H9 (cell line): ENCODE measurements around the gene GOLT1A. TPM values are rescaled to one million over a fixed set of nuclear protein-coding genes. Genes with fewer than 3 reads are reported as not detected.

ENCODE experiments used
- DNase-seq: peaks from one replicate; pipeline ENCODE4 v3.0.0-alpha.2; 2017
- H2AFZ ChIP-seq: one replicate; pipeline ENCODE4 v1.6.1; 2013; ENCODE audit warnings: mild to moderate bottlenecking, low read length, control low read depth, moderate library complexity
- H2AK5ac ChIP-seq: 2 replicates; pipeline ENCODE4 v1.6.1; 2013; ENCODE audit warnings: low read length, control low read depth, mixed read lengths; ENCODE audit not compliant: insufficient read length
- H2BK120ac ChIP-seq: one replicate; pipeline ENCODE4 v1.6.1; 2013; ENCODE audit warnings: low read depth, mild to moderate bottlenecking, low read length, control low read depth, inconsistent platforms; ENCODE audit not compliant: poor library complexity, severe bottlenecking
- H2BK12ac ChIP-seq: 2 replicates; pipeline ENCODE4 v1.6.1; 2013; ENCODE audit warnings: low read length, control low read depth, mixed read lengths, low read depth; ENCODE audit not compliant: insufficient read length
- H2BK15ac ChIP-seq: 2 replicates; pipeline ENCODE4 v1.6.1; 2013; ENCODE audit warnings: low read depth, low read length, control low read depth
- H2BK20ac ChIP-seq: one replicate; pipeline ENCODE4 v1.6.1; 2013; ENCODE audit warnings: low read depth, mild to moderate bottlenecking, low read length, control low read depth, inconsistent platforms; ENCODE audit not compliant: poor library complexity, severe bottlenecking
- H2BK5ac ChIP-seq: 2 replicates; pipeline ENCODE4 v1.6.1; 2013; ENCODE audit warnings: low read length, control low read depth, mixed read lengths; ENCODE audit not compliant: insufficient read length
- H3K14ac ChIP-seq: 2 replicates; pipeline ENCODE4 v1.6.1; 2013; ENCODE audit warnings: low read length, control low read depth; ENCODE audit not compliant: insufficient read depth
- H3K18ac ChIP-seq: 2 replicates; pipeline ENCODE4 v1.6.1; 2013; ENCODE audit warnings: low read depth, mild to moderate bottlenecking, mixed read lengths, low read length, control low read depth; ENCODE audit not compliant: insufficient read length
- H3K23ac ChIP-seq: 2 replicates; pipeline ENCODE4 v1.6.1; 2013; ENCODE audit warnings: low read length, control low read depth, mixed read lengths, low read depth; ENCODE audit not compliant: insufficient read length
- H3K23me2 ChIP-seq: 2 replicates; pipeline ENCODE4 v1.6.1; 2013; ENCODE audit warnings: low read depth, mild to moderate bottlenecking, mixed read lengths, low read length, control low read depth; ENCODE audit not compliant: insufficient read length, poor library complexity, severe bottlenecking
- H3K27ac ChIP-seq: 2 replicates; pipeline ENCODE4 v1.5.1; 2013; ENCODE audit warnings: low read length, control low read depth, mixed read lengths, low read depth; ENCODE audit not compliant: insufficient read length
- H3K27me3 ChIP-seq: 2 replicates; pipeline ENCODE4 v1.6.1; 2013; ENCODE audit warnings: low read length, control low read depth, inconsistent platforms; ENCODE audit not compliant: insufficient read depth
- H3K4ac ChIP-seq: 2 replicates; pipeline ENCODE4 v1.6.1; 2013; ENCODE audit warnings: low read depth, mild to moderate bottlenecking, control low read depth, inconsistent platforms, low read length, moderate library complexity
- H3K4me1 ChIP-seq: 2 replicates; pipeline ENCODE4 v1.6.1; 2013; ENCODE audit warnings: low read length, control low read depth, inconsistent platforms; ENCODE audit not compliant: insufficient read depth
- H3K4me2 ChIP-seq: 2 replicates; pipeline ENCODE4 v1.6.1; 2013; ENCODE audit warnings: low read length, control low read depth, mixed read lengths; ENCODE audit not compliant: insufficient read length, insufficient read depth
- H3K56ac ChIP-seq: 2 replicates; pipeline ENCODE4 v1.6.1; 2013; ENCODE audit warnings: low read depth, mild to moderate bottlenecking, mixed read lengths, low read length, control low read depth; ENCODE audit not compliant: insufficient read length
- H3K79me1 ChIP-seq: 2 replicates; pipeline ENCODE4 v1.6.1; 2013; ENCODE audit warnings: low read depth, mild to moderate bottlenecking, moderate library complexity, low read length, control low read depth, inconsistent platforms; ENCODE audit not compliant: insufficient read depth, poor library complexity, severe bottlenecking
- H3K79me2 ChIP-seq: 2 replicates; pipeline ENCODE4 v1.6.1; 2013; ENCODE audit warnings: low read length, control low read depth, inconsistent platforms; ENCODE audit not compliant: insufficient read depth
- H3K9ac ChIP-seq: 2 replicates; pipeline ENCODE4 v1.6.1; 2013; ENCODE audit warnings: low read length, control low read depth, mixed read lengths; ENCODE audit not compliant: insufficient read length; ENCODE audit errors: extremely low read depth
- H3K9me3 ChIP-seq: one replicate; pipeline ENCODE4 v1.6.1; 2013; ENCODE audit warnings: low read depth, low read length, inconsistent platforms; ENCODE audit not compliant: control insufficient read depth
- H3T11ph ChIP-seq: one replicate; pipeline ENCODE4 v1.6.1; 2013; ENCODE audit warnings: mild to moderate bottlenecking, low read length, control low read depth, inconsistent platforms
- H4K20me1 ChIP-seq: one replicate; pipeline ENCODE4 v1.6.1; 2013; ENCODE audit not compliant: control insufficient read depth, insufficient read length, insufficient read depth
- H4K5ac ChIP-seq: 2 replicates; pipeline ENCODE4 v1.6.1; 2013; ENCODE audit warnings: low read depth, mild to moderate bottlenecking, mixed read lengths, low read length, control low read depth; ENCODE audit not compliant: insufficient read length
- H4K8ac ChIP-seq: replicated peaks from 2 replicates; pipeline ENCODE4 v1.6.1; 2013; ENCODE audit warnings: low read length, control low read depth, mixed read lengths, low read depth; ENCODE audit not compliant: insufficient read length
- H4K91ac ChIP-seq: 2 replicates; pipeline ENCODE4 v1.6.1; 2013; ENCODE audit warnings: low read depth, mild to moderate bottlenecking, moderate library complexity, mixed read lengths, low read length, control low read depth; ENCODE audit not compliant: insufficient read length
- H3K27ac Mint-ChIP-seq, 3 experiments: 2 replicates in 2 of 3; 3 replicates in 1 of 3; pipeline ENCODE4 v1.8.0; 2020 to 2021; ENCODE audit warnings: mixed read lengths in 3 of 3, mild to moderate bottlenecking in 1 of 3, moderate library complexity in 1 of 3
- H3K27me3 Mint-ChIP-seq: 2 replicates; pipeline ENCODE4 v1.8.0; 2021; ENCODE audit warnings: low read depth, mild to moderate bottlenecking, moderate library complexity, mixed read lengths
- H3K36me3 Mint-ChIP-seq, 3 experiments: 2 replicates in 2 of 3; 3 replicates in 1 of 3; pipeline ENCODE4 v1.8.0; 2020 to 2021; ENCODE audit warnings: low read depth in 3 of 3, mixed read lengths in 3 of 3; ENCODE audit not compliant: insufficient read depth in 1 of 3
- H3K4me1 Mint-ChIP-seq, 2 experiments: 2 replicates each; pipeline ENCODE4 v1.8.0; 2020; ENCODE audit warnings: mixed read lengths in 2 of 2
- H3K4me3 Mint-ChIP-seq, 2 experiments: 2 replicates in 1 of 2; 3 replicates in 1 of 2; pipeline ENCODE4 v1.8.0; 2020 to 2021; ENCODE audit warnings: mild to moderate bottlenecking in 2 of 2, mixed read lengths in 2 of 2, moderate library complexity in 1 of 2
- H3K9me3 Mint-ChIP-seq, 2 experiments: 2 replicates in 1 of 2; 3 replicates in 1 of 2; pipeline ENCODE4 v1.8.0; 2020; ENCODE audit warnings: mild to moderate bottlenecking in 2 of 2, mixed read lengths in 2 of 2, moderate library complexity in 1 of 2
- WGBS: extraction: QIAGEN DNeasy Blood & Tissue Kit; methylation state at CpG from one replicate; pipeline ENCODE4 v1.1.7; 2013; ENCODE audit warnings: missing lambda C conversion rate, low lambda C conversion rate, mixed read lengths; ENCODE audit not compliant: insufficient read length; ENCODE audit errors: extremely low coverage; 5-methylcytosine and 5-hydroxymethylcytosine counted together
- total RNA-seq: library from RNA; stranded (reverse); gene quantifications from 2 replicates; pipeline ENCODE4 v1.2.1, GENCODE V29; 2021
- TF ChIP-seq, protein P1 (sequence below): fragments of 200-600 bp; sonication (generic); conservative IDR thresholded peaks from 3 replicates; pipeline ENCODE4 v1.8.0; 2021; ENCODE audit warnings: antibody characterized with exemption, mild to moderate bottlenecking

GOLT1A gene
- total RNA-seq, 1 experiment from 2014 or later = 4.2 TPM

DNA sequence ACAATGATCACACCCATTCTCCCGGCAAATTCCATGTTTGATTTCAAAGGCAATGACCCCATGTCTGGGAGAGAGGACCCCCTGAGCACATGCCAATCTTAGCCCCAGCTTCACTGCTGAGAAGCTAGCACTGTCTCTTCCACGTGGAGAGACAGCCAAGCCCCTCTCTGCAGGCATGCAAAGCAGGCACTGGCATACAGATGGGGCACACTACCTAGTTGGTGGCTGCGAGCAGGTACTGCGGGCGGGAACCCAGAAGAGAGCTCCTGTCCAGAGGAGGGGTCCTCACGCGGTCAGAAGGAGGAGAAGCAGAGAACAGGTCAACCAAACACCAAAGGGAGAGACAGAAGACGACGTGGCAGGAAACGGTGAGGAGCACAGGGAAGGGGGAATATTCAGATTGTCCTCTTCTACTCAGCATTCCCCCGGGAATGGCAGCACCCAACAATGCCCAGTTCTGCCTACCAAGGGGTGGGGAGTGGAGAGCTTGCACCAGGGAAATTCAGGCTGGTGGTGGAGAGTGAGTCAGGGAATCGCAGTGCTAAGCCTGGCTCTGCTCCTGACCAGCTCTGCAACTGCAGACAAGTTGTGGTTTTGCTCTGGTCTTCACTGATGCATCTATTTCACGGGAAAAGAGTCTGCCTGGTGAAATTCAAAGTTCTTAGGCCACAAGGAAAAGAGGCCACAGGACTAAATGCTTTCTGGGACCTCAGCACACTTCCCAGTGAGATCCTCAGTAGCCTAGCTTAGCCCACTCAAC, 48.1 kb upstream of the GOLT1A start:
- Histone ChIP-seq H3K9ac (no peak overlapping the region), H3K79me2 (no peaks in the 10 kb centered on the region), H2BK15ac (no peak overlapping the region), H3K79me1 (no peaks in the 10 kb centered on the region), H2AK5ac (no peak overlapping the region), H4K91ac (no peak overlapping the region), H2BK12ac (no peak overlapping the region), H3K4me2 (no peak overlapping the region), H2BK120ac (no peak overlapping the region), H2AFZ (no peak overlapping the region), H3K9me3 (no peaks in the 10 kb centered on the region), H2BK20ac (no peak overlapping the region), H3K4ac (no peak overlapping the region), H3K18ac (no peak overlapping the region), H3T11ph (no peak overlapping the region), H4K5ac (no peak overlapping the region), H3K27me3 (no peaks in the 10 kb centered on the region), H4K20me1 (no peaks in the 10 kb centered on the region), H4K8ac (no peak overlapping the region), H3K23me2 (no peaks in the 10 kb centered on the region), H3K14ac (no peak overlapping the region; the same call in 1 of the 2 replicates), H3K56ac (no peak overlapping the region), H3K27ac (no peak overlapping the region), H3K23ac (no peak overlapping the region), H3K4me1 (no peaks in the 10 kb centered on the region), H2BK5ac (no peak overlapping the region)
- Mint-ChIP-seq H3K4me3 (no peak overlapping the region), H3K27ac (no peak overlapping the region; a peak in 1 of 7 replicates), H3K27me3 (peaks cover 3% of the 10 kb centered on the region), H3K9me3 (no peaks in the 10 kb centered on the region), H3K36me3 (peaks cover 0 to 6% (median 0%) of the 10 kb centered on the region in 3 experiments; a peak in 3 of 7 replicates), H3K4me1 (peaks cover 8 to 13% of the 10 kb centered on the region in 2 experiments)
- no peak for DNase-seq
- TF ChIP-seq, protein P1, sequence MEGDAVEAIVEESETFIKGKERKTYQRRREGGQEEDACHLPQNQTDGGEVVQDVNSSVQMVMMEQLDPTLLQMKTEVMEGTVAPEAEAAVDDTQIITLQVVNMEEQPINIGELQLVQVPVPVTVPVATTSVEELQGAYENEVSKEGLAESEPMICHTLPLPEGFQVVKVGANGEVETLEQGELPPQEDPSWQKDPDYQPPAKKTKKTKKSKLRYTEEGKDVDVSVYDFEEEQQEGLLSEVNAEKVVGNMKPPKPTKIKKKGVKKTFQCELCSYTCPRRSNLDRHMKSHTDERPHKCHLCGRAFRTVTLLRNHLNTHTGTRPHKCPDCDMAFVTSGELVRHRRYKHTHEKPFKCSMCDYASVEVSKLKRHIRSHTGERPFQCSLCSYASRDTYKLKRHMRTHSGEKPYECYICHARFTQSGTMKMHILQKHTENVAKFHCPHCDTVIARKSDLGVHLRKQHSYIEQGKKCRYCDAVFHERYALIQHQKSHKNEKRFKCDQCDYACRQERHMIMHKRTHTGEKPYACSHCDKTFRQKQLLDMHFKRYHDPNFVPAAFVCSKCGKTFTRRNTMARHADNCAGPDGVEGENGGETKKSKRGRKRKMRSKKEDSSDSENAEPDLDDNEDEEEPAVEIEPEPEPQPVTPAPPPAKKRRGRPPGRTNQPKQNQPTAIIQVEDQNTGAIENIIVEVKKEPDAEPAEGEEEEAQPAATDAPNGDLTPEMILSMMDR = peak; percentile 13; the same call in 1 of the 3 replicates
- no CpG with 5 or more reads among the region's 13 CpGs for WGBS
